NCI-H2107 treated with DMSO at 0.1 percent for 48 hours (cell line): ENCODE results near the gene WNT5B.
"Not testable (repeated sequence)": the region's sequence is repeated elsewhere in the genome, so short reads cannot be mapped to it uniquely, and the experiment has no call there.

Source experiments
- DNase-seq: peaks from one replicate; lab custom pipeline; 2025; ENCODE audit not compliant: unreplicated experiment; lab: John Stamatoyannopoulos, UW

The WNT5B gene

GRCh38 chr12:1595690-1596347 is 33.2 kb upstream of the WNT5B start:
- no peak for DNase-seq

GRCh38 chr12:1598757-1599156 is 30.3 kb upstream of the WNT5B start:
- DNase-seq, result no peak

- not testable (repeated sequence) for DNase-seq
Measured at GRCh38 chr12:1602706-1603105, 26.3 kb upstream of the WNT5B start.

- no peak for DNase-seq
Measured at GRCh38 chr12:1603269-1603993, 25.6 kb upstream of the WNT5B start.

GRCh38 chr12:1604464-1604863 is 24.6 kb upstream of the WNT5B start:
- DNase-seq, result no peak

GRCh38 chr12:1605129-1606020 is 23.7 kb upstream of the WNT5B start:
- peak; percentile 82 for DNase-seq

- DNase-seq, result peak; percentile 82
Measured at GRCh38 chr12:1606021-1606622, 22.9 kb upstream of the WNT5B start.

- no peak for DNase-seq
Measured at GRCh38 chr12:1607940-1608712, 20.9 kb upstream of the WNT5B start.

GRCh38 chr12:1608713-1609119 is 20.3 kb upstream of the WNT5B start:
- no peak for DNase-seq

GRCh38 chr12:1610072-1610643 is 18.9 kb upstream of the WNT5B start:
- no peak for DNase-seq

- DNase-seq, result peak; percentile 59
Measured at GRCh38 chr12:1611803-1612572, 17.0 kb upstream of the WNT5B start.

GRCh38 chr12:1613860-1614259 is 15.2 kb upstream of the WNT5B start:
- no peak for DNase-seq

GRCh38 chr12:1614360-1614759 is 14.7 kb upstream of the WNT5B start:
- no peak for DNase-seq

- DNase-seq, result no peak
Measured at GRCh38 chr12:1616233-1617066, 12.6 kb upstream of the WNT5B start.

GRCh38 chr12:1618489-1618888 is 10.5 kb upstream of the WNT5B start:
- DNase-seq, result no peak

- DNase-seq, result no peak
Measured at GRCh38 chr12:1619159-1619558, 9.9 kb upstream of the WNT5B start.

GRCh38 chr12:1619587-1619986 is 9.4 kb upstream of the WNT5B start:
- no peak for DNase-seq

- DNase-seq, result no peak
Measured at GRCh38 chr12:1620092-1620491, 8.9 kb upstream of the WNT5B start.

GRCh38 chr12:1622406-1622805 is 6.6 kb upstream of the WNT5B start:
- DNase-seq, result no peak
